Neural crest cell (in vitro differentiated cells): Measurements from ENCODE around the gene RBL1. TPM values are rescaled to one million over a fixed set of nuclear protein-coding genes. Genes with fewer than 3 reads are reported as not detected.

Experiments
- DNase-seq: peaks from one replicate; pipeline ENCODE4 v3.0.0; 2021; ENCODE audit warnings: low read depth, mixed read lengths, low spot score
- H3K27ac Mint-ChIP-seq: one replicate; pipeline ENCODE4 v1.8.0; 2021; ENCODE audit warnings: mild to moderate bottlenecking, mixed read lengths; ENCODE audit not compliant: unreplicated experiment
- H3K27me3 Mint-ChIP-seq: 2 replicates; pipeline ENCODE4 v1.8.0; 2021; ENCODE audit warnings: low read depth, mild to moderate bottlenecking, mixed read lengths
- H3K36me3 Mint-ChIP-seq: 2 replicates; pipeline ENCODE4 v1.8.0; 2021; ENCODE audit warnings: low read depth, mild to moderate bottlenecking, mixed read lengths
- H3K4me1 Mint-ChIP-seq: 2 replicates; pipeline ENCODE4 v1.8.0; 2021; ENCODE audit warnings: mixed read lengths
- H3K4me3 Mint-ChIP-seq: one replicate; pipeline ENCODE4 v1.8.0; 2021; ENCODE audit warnings: mild to moderate bottlenecking, mixed read lengths
- H3K9me3 Mint-ChIP-seq: 2 replicates; pipeline ENCODE4 v1.8.0; 2021; ENCODE audit warnings: mixed read lengths
- long read RNA-seq: library from polyadenylated mRNA; unstranded; transcript quantifications from one replicate; pipeline ENCODE4 v2.0.0, GENCODE V29; 2020
- total RNA-seq: library from RNA; stranded (reverse); gene quantifications from 2 replicates; pipeline ENCODE4 v1.2.1, GENCODE V29; 2021
- TF ChIP-seq, protein P1 (sequence below): fragments of 200-600 bp; sonication (generic); conservative IDR thresholded peaks from 2 replicates; pipeline ENCODE4 v1.5.0; 2021; ENCODE audit warnings: antibody characterized with exemption, mild to moderate bottlenecking

RBL1 gene, protein sequence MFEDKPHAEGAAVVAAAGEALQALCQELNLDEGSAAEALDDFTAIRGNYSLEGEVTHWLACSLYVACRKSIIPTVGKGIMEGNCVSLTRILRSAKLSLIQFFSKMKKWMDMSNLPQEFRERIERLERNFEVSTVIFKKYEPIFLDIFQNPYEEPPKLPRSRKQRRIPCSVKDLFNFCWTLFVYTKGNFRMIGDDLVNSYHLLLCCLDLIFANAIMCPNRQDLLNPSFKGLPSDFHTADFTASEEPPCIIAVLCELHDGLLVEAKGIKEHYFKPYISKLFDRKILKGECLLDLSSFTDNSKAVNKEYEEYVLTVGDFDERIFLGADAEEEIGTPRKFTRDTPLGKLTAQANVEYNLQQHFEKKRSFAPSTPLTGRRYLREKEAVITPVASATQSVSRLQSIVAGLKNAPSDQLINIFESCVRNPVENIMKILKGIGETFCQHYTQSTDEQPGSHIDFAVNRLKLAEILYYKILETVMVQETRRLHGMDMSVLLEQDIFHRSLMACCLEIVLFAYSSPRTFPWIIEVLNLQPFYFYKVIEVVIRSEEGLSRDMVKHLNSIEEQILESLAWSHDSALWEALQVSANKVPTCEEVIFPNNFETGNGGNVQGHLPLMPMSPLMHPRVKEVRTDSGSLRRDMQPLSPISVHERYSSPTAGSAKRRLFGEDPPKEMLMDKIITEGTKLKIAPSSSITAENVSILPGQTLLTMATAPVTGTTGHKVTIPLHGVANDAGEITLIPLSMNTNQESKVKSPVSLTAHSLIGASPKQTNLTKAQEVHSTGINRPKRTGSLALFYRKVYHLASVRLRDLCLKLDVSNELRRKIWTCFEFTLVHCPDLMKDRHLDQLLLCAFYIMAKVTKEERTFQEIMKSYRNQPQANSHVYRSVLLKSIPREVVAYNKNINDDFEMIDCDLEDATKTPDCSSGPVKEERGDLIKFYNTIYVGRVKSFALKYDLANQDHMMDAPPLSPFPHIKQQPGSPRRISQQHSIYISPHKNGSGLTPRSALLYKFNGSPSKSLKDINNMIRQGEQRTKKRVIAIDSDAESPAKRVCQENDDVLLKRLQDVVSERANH
- total RNA-seq = 25.6 and 27.2 TPM in 2 replicates
- long read RNA-seq, full-length matches to known transcripts = 3 of 17 reads
- long read RNA-seq, partial matches to known transcripts = 7 of 17 reads
- long read RNA-seq, other reads (novel, unspliced or antisense) = 7 of 17 reads

DNA sequence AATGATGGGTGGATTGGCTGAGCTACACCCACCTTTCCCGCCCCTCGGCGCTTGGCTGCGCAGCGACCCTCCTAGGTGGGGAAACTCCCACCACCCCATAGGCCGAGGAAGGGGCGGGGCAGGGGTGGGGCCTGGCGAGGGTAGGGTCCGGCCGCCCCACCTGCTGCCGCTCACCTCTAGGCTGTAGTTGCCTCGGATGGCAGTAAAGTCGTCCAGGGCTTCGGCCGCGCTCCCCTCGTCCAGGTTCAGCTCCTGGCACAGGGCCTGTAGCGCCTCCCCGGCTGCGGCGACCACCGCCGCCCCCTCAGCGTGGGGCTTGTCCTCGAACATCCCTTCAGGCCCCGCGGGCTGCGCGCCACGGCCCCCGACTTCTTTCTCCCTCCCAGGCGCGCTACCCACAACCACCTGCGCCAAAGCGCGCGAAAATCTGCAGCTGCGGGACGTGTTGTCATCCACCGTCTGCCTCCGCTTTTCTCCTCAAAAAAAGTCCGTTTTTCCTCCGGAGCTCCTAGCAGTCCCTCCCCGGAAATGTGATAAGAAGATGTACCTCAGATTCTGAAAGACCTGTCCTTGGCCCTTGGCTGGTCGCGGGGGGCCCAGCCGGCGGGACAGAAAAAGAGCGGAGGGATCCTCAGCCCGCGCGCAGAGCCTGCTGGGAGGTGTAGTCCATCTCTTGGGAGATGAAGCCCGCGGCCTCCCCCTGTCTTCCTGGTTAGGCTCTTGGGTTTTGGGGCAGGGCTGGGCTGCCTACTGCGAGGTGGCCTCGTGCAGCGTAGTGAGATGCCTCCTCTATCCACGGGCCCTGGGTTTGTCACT is at the start of gene RBL1:
Gene RBL1 (minus strand): TSS at position 399 of the 816 bp plus-strand sequence. CDS start 69 bp downstream, at position 330.
- peaks cover 5% of the 10 kb centered on the region for H3K36me3 Mint-ChIP-seq
- peak within 1 kb of the TSS; percentile 100 for H3K27ac Mint-ChIP-seq
- DNase-seq = peak; percentile 80
- no peaks in the 10 kb centered on the region for H3K9me3 Mint-ChIP-seq
- H3K4me1 Mint-ChIP-seq = peaks cover 39% of the 10 kb centered on the region
- H3K27me3 Mint-ChIP-seq = no peaks in the 10 kb centered on the region
- H3K4me3 Mint-ChIP-seq = peak within 1 kb of the TSS; percentile 100
- TF ChIP-seq, protein P1, sequence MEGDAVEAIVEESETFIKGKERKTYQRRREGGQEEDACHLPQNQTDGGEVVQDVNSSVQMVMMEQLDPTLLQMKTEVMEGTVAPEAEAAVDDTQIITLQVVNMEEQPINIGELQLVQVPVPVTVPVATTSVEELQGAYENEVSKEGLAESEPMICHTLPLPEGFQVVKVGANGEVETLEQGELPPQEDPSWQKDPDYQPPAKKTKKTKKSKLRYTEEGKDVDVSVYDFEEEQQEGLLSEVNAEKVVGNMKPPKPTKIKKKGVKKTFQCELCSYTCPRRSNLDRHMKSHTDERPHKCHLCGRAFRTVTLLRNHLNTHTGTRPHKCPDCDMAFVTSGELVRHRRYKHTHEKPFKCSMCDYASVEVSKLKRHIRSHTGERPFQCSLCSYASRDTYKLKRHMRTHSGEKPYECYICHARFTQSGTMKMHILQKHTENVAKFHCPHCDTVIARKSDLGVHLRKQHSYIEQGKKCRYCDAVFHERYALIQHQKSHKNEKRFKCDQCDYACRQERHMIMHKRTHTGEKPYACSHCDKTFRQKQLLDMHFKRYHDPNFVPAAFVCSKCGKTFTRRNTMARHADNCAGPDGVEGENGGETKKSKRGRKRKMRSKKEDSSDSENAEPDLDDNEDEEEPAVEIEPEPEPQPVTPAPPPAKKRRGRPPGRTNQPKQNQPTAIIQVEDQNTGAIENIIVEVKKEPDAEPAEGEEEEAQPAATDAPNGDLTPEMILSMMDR = peak; percentile 21

DNA sequence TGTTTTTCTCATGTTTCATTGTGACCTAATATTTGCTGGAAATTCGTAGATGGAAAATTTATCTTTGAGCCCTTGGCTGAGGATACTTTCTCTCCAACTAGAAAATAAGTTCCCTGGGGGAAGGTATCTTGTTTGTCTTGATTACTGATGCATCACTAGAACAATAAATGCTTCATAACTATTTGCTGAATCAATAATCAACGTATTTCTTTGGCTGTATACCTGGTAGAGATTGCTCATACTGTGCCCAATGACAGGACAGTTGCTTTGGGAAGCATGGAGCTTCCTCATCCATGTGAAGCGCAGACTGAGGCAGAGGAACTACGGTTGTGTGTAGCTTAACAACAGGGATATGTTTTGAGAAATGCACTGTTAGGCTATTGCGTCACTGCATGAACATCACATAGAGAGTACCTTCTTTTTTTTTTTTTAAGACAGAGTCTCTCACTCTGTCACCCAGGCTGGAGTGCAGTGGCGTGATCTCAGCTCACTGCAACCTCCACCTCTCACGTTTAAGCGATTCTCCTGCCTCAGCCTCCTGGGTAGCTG is 49.1 kb upstream of the RBL1 start:
- peaks cover 7% of the 10 kb centered on the region for H3K4me1 Mint-ChIP-seq
- H3K36me3 Mint-ChIP-seq = no peaks in the 10 kb centered on the region
- H3K27ac Mint-ChIP-seq = no peak overlapping the region
- TF ChIP-seq, protein P1 = no peak
- no peak for DNase-seq
- H3K4me3 Mint-ChIP-seq = no peak overlapping the region
- H3K9me3 Mint-ChIP-seq = no peaks in the 10 kb centered on the region
- H3K27me3 Mint-ChIP-seq = no peaks in the 10 kb centered on the region

DNA sequence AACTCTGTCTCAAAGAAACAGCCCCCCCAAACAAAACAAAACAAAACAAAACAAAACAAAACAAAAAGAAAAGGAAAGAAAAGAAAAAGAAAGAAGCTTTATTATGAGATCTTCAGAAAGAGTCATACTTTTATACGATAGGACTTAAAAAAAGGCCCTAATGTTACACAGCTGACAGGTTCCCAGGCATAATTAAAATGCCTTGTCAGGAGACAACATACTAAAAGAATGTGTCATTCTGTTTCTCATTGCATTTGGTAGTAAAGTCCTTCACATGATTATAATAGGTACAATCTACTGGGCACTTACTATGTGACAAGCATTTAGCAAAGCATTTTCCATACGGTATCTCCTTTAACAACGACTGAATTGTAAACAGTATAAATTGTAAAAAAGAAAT is 46.9 kb upstream of the RBL1 start:
- H3K4me3 Mint-ChIP-seq = no peak overlapping the region
- H3K27ac Mint-ChIP-seq = no peak overlapping the region
- no peak for DNase-seq
- H3K9me3 Mint-ChIP-seq = no peaks in the 10 kb centered on the region
- TF ChIP-seq, protein P1 = no peak
- no peaks in the 10 kb centered on the region for H3K27me3 Mint-ChIP-seq
- H3K36me3 Mint-ChIP-seq = no peaks in the 10 kb centered on the region
- peaks cover 7% of the 10 kb centered on the region for H3K4me1 Mint-ChIP-seq

DNA sequence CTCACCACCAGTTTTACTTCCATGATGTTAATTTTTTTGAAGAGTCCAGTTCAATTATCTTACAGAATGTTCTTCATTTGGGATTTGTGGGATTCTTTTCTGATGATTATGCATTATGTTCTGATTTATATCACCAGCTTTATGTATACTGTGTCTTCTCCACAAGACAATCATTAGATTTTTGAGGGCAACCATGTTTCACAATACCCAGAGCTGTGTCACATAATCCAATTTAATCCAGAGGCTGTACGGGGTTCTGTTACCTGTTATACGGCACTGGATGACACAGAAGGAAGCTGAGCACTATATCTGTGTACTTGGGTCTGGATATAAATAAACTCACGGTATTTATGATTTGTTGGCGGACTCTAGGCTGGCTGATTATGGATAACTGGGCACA is 41.8 kb upstream of the RBL1 start:
- TF ChIP-seq, protein P1 = no peak
- H3K27me3 Mint-ChIP-seq = no peaks in the 10 kb centered on the region
- no peaks in the 10 kb centered on the region for H3K36me3 Mint-ChIP-seq
- H3K27ac Mint-ChIP-seq = no peak overlapping the region
- no peak for DNase-seq
- H3K4me1 Mint-ChIP-seq = peaks cover 2% of the 10 kb centered on the region
- H3K9me3 Mint-ChIP-seq = no peaks in the 10 kb centered on the region
- no peak overlapping the region for H3K4me3 Mint-ChIP-seq
